H1 (cell line): ENCODE results near the gene ISM1. TPM values are rescaled to one million over a fixed set of nuclear protein-coding genes. Genes with fewer than 3 reads are reported as not detected.

Experiments used
- CTCF ChIA-PET: fragments of 300-600 bp; sonication (Branson Sonifier 250); formaldehyde crosslinking; loops from one replicate; lab custom pipeline; 2021; ENCODE audit not compliant: partially characterized antibody; lab: Charles Lee
- POLR2A ChIA-PET: fragments of 300-600 bp; sonication (Branson Sonifier 250); formaldehyde crosslinking; loops from one replicate; lab custom pipeline; 2021; ENCODE audit warnings: inconsistent platforms; ENCODE audit not compliant: partially characterized antibody; lab: Charles Lee
- DNase-seq, 2 experiments: peaks; one replicate each; pipeline versions ENCODE4 v3.0.0 to v3.0.0-alpha.2; 2010 to 2022; ENCODE audit warnings: low spot score in 2 of 2, low read depth in 1 of 2, mixed read lengths in 1 of 2
- FAIRE-seq: peaks from 2 replicates; lab custom pipeline; 2011; peaks lifted over from hg19 to GRCh38; lab: Jason Lieb, UNC
- H2AFZ ChIP-seq: 2 replicates; pipeline ENCODE4 v1.8.1; 2012; ENCODE audit warnings: low read length, inconsistent platforms
- H2AK5ac ChIP-seq: 2 replicates; pipeline ENCODE4 v1.6.1; 2013; ENCODE audit warnings: low read depth, low read length
- H2BK120ac ChIP-seq: replicated peaks from 2 replicates; pipeline ENCODE3; 2013; ENCODE audit warnings: low read depth, low read length, inconsistent platforms
- H2BK12ac ChIP-seq: 2 replicates; pipeline ENCODE4 v1.6.1; 2013; ENCODE audit warnings: low read depth, low read length
- H2BK15ac ChIP-seq: 2 replicates; pipeline ENCODE4 v1.6.1; 2013; ENCODE audit warnings: low read length
- H2BK20ac ChIP-seq: 2 replicates; pipeline ENCODE4 v1.6.1; 2013; ENCODE audit warnings: low read length
- H2BK5ac ChIP-seq: 2 replicates; pipeline ENCODE4 v1.6.1; 2013; ENCODE audit warnings: low read depth, low read length
- H3K14ac ChIP-seq: 2 replicates; pipeline ENCODE4 v1.6.1; 2013; ENCODE audit warnings: inconsistent platforms; ENCODE audit not compliant: insufficient read length
- H3K18ac ChIP-seq: 2 replicates; pipeline ENCODE4 v1.6.1; 2013; ENCODE audit warnings: low read length; ENCODE audit errors: extremely low read depth
- H3K23ac ChIP-seq: 2 replicates; pipeline ENCODE4 v1.6.1; 2013; ENCODE audit warnings: inconsistent platforms; ENCODE audit not compliant: insufficient read length
- H3K23me2 ChIP-seq: 2 replicates; pipeline ENCODE4 v1.6.1; 2013; ENCODE audit warnings: low read depth, low read length
- H3K27ac ChIP-seq: 2 replicates; pipeline ENCODE4 v1.6.1; 2011; ENCODE audit warnings: low read depth, low read length, inconsistent platforms
- H3K27me3 ChIP-seq, 4 experiments: replicated peaks in 1 of 4; 1 replicate in 1 of 4; 2 replicates in 3 of 4; pipeline versions ENCODE4 v1.6.1 to v1.8.1; 2011 to 2013; ENCODE audit warnings: low read length in 3 of 4, mild to moderate bottlenecking in 3 of 4, inconsistent platforms in 2 of 4, mixed read lengths in 2 of 4, moderate library complexity in 1 of 4; ENCODE audit not compliant: control insufficient read depth in 3 of 4, insufficient read depth in 3 of 4; ENCODE audit errors: extremely low read depth in 1 of 4
- H3K36me3 ChIP-seq, 4 experiments: 2 replicates each; pipeline versions ENCODE4 v1.6.1 to v1.8.1; 2011 to 2013; ENCODE audit warnings: mild to moderate bottlenecking in 4 of 4, low read length in 3 of 4, moderate library complexity in 2 of 4, control low read depth in 1 of 4, inconsistent platforms in 1 of 4; ENCODE audit not compliant: insufficient read depth in 4 of 4, control insufficient read depth in 2 of 4
- H3K4ac ChIP-seq: replicated peaks from 2 replicates; pipeline ENCODE3; 2013; ENCODE audit warnings: low read length, low read depth, mixed read lengths, inconsistent platforms; ENCODE audit not compliant: insufficient read length
- H3K4me1 ChIP-seq, 4 experiments: replicated peaks in 1 of 4; 1 replicate in 1 of 4; 2 replicates in 3 of 4; pipeline versions ENCODE4 v1.6.1 to v1.8.1; 2011 to 2013; ENCODE audit warnings: low read length in 3 of 4, inconsistent platforms in 2 of 4, mixed read lengths in 1 of 4; ENCODE audit not compliant: insufficient read depth in 4 of 4, control insufficient read depth in 3 of 4
- H3K4me2 ChIP-seq, 2 experiments: 2 replicates each; pipeline versions ENCODE4 v1.6.1 to v1.8.1; 2011 to 2013; ENCODE audit warnings: low read depth in 2 of 2, low read length in 2 of 2, control low read depth in 1 of 2, inconsistent platforms in 1 of 2, mild to moderate bottlenecking in 1 of 2; ENCODE audit not compliant: insufficient read depth in 1 of 2
- H3K4me3 ChIP-seq, 4 experiments: fragments of 200-600, 300-600 bp in 1 of 4; sonication (generic), shearing (Covaris generic), sonication (Bioruptor Twin) in 1 of 4; 2 replicates each; pipeline versions ENCODE4 v1.5.1 to v1.8.1; 2011 to 2016; ENCODE audit warnings: low read length in 4 of 4, low read depth in 3 of 4, control low read depth in 2 of 4, inconsistent platforms in 2 of 4, mild to moderate bottlenecking in 2 of 4, mixed read lengths in 1 of 4, moderate library complexity in 1 of 4; ENCODE audit not compliant: insufficient read depth in 2 of 4; ENCODE audit errors: extremely low read depth in 1 of 4
- H3K56ac ChIP-seq: replicated peaks from 2 replicates; pipeline ENCODE3; 2013; ENCODE audit warnings: low read depth, mild to moderate bottlenecking, mixed read lengths, low read length, inconsistent platforms; ENCODE audit not compliant: insufficient read length
- H3K79me1 ChIP-seq: 2 replicates; pipeline ENCODE4 v1.6.1; 2013; ENCODE audit warnings: low read depth, low read length, control low read depth
- H3K79me2 ChIP-seq, 2 experiments: 2 replicates each; pipeline versions ENCODE4 v1.6.1 to v1.8.1; 2012 to 2013; ENCODE audit warnings: low read length in 2 of 2, mild to moderate bottlenecking in 2 of 2, inconsistent platforms in 1 of 2; ENCODE audit not compliant: insufficient read depth in 2 of 2, control insufficient read depth in 1 of 2
- H3K9ac ChIP-seq, 4 experiments: replicated peaks in 1 of 4; 1 replicate in 1 of 4; 2 replicates in 3 of 4; pipeline versions ENCODE4 v1.6.1 to v1.8.1; 2011 to 2013; ENCODE audit warnings: low read depth in 3 of 4, low read length in 3 of 4, control low read depth in 2 of 4, mild to moderate bottlenecking in 2 of 4, moderate library complexity in 2 of 4, inconsistent platforms in 1 of 4; ENCODE audit errors: extremely low read depth in 1 of 4
- H3K9me3 ChIP-seq, 2 experiments: 2 replicates each; pipeline versions ENCODE4 v1.6.1 to v1.8.1; 2012 to 2013; ENCODE audit warnings: mild to moderate bottlenecking in 2 of 2, moderate library complexity in 2 of 2, control low read depth in 1 of 2, inconsistent platforms in 1 of 2, low read depth in 1 of 2, low read length in 1 of 2, mixed read lengths in 1 of 2; ENCODE audit not compliant: insufficient read depth in 2 of 2
- H4K20me1 ChIP-seq, 2 experiments: replicated peaks in 1 of 2; 2 replicates each; pipeline versions ENCODE3 to v1.8.1; 2011 to 2013; ENCODE audit warnings: inconsistent platforms in 2 of 2, low read length in 2 of 2, mild to moderate bottlenecking in 1 of 2; ENCODE audit not compliant: insufficient read depth in 2 of 2, control insufficient read depth in 1 of 2
- H4K5ac ChIP-seq: 2 replicates; pipeline ENCODE4 v1.6.1; 2013; ENCODE audit warnings: low read length, low read depth, mixed read lengths, inconsistent platforms; ENCODE audit not compliant: insufficient read length
- H4K8ac ChIP-seq: 2 replicates; pipeline ENCODE4 v1.8.0; 2013; ENCODE audit warnings: mild to moderate bottlenecking, moderate library complexity, low read length, inconsistent platforms; ENCODE audit not compliant: insufficient read depth; ENCODE audit errors: extremely low read depth
- H4K91ac ChIP-seq: replicated peaks from 2 replicates; pipeline ENCODE3; 2013; ENCODE audit warnings: low read length, mixed read lengths, inconsistent platforms; ENCODE audit not compliant: insufficient read length
- CREB1 ChIP-seq: IDR thresholded peaks from 2 replicates; pipeline ENCODE4 v1.6.1; 2012; ENCODE audit warnings: inconsistent platforms
- EZH2 ChIP-seq: fragments of 200-600 bp; sonication (generic); IDR thresholded peaks from 2 replicates; pipeline ENCODE4 v1.7.1; 2012; ENCODE audit warnings: low read depth, mild to moderate bottlenecking, moderate library complexity, low read length, inconsistent platforms; ENCODE audit not compliant: severe bottlenecking
- KDM4A ChIP-seq: IDR thresholded peaks from one replicate; pipeline ENCODE4 v1.7.1; 2012; ENCODE audit warnings: low read depth, mild to moderate bottlenecking, moderate library complexity, low read length, inconsistent platforms; ENCODE audit not compliant: severe bottlenecking
- POLR2AphosphoS5 ChIP-seq: IDR thresholded peaks from 2 replicates; pipeline ENCODE4 v1.6.1; 2011; ENCODE audit warnings: low read depth, low read length
- SP1 ChIP-seq: IDR thresholded peaks from 2 replicates; pipeline ENCODE4 v1.6.1; 2011; ENCODE audit warnings: low read depth, low read length
- SRF ChIP-seq: IDR thresholded peaks from 2 replicates; pipeline ENCODE4 v1.6.1; 2011; ENCODE audit warnings: mild to moderate bottlenecking, low read depth, low read length, moderate library complexity
- TBP ChIP-seq: IDR thresholded peaks from 2 replicates; pipeline ENCODE4 v1.6.1; 2011; ENCODE audit warnings: low read depth, low read length, improper control_type of control experiment
- TCF12 ChIP-seq: IDR thresholded peaks from 2 replicates; pipeline ENCODE4 v1.6.1; 2011; ENCODE audit warnings: low read depth, mild to moderate bottlenecking, low read length
- WGBS, 2 experiments: shearing (Covaris generic) in 1 of 2; methylation state at CpG; one replicate each; pipeline versions ENCODE4 v1.1.6 to v1.1.7; 2013 to 2015; ENCODE audit warnings: low lambda C conversion rate in 2 of 2, mixed read lengths in 2 of 2, inconsistent platforms in 1 of 2, low coverage in 1 of 2, missing lambda C conversion rate in 1 of 2; ENCODE audit not compliant: insufficient replicate concordance in 2 of 2, insufficient coverage in 1 of 2, insufficient read length in 1 of 2; ENCODE audit errors: extremely low coverage in 1 of 2, missing lambda C conversion rate in 1 of 2; 5-methylcytosine and 5-hydroxymethylcytosine counted together
- polyA plus RNA-seq, 7 experiments: library from polyadenylated mRNA; depleted of rRNA in 3 of 7; stranded (reverse) in 5 of 7; unstranded in 2 of 7; fragments of >200 nt in 5 of 7; fragments of 200-250 nt in 2 of 7; gene quantifications; 1 replicate in 5 of 7; 2 replicates in 1 of 7; 4 replicates in 1 of 7; pipeline versions ENCODE4 v1.2.1 to v1.2.3, GENCODE V29; 2011 to 2013; ENCODE audit warnings: missing spikeins in 2 of 7, mixed read lengths in 2 of 7
- total RNA-seq: library from RNA; stranded (reverse); fragmentation: NEBNext Ultra II Directional; extraction: Animal tissue kit (Norgen Biotek cat#: 25700); gene quantifications from 2 replicates; pipeline ENCODE4 v1.2.1, GENCODE V29; 2021

The ISM1 gene
- total and polyA plus RNA-seq, 2 of the 8 experiments (the other 6 are each of a cell fraction or from before 2014, with no cell fraction given): 0.62 to 0.97 TPM

DNA sequence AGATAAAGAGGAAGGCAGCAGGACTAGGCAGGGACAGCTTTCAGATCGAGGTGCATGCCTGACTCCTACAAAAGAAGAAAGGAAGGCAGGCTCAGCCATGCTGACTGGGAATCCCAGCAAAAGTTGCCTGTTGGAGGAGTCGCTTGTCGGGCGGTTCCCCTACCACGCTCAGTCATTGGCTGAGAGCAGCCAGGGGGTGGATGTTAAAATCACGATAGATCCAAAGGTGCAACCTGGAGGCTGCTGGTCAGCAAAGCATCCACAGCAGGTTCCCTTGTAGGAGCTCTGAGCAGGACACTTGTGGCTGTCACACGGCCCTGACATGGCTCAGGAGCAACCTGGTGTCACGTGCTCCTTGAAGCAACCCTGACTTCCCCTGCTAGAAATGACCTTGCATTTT lies 74.6 kb downstream of the ISM1 start:
- Histone ChIP-seq H3K4me2 (no peak overlapping the region), H3K4me3 (no peak overlapping the region), H3K18ac (no peak overlapping the region), H2BK12ac (no peak overlapping the region), H3K9me3 (no peaks in the 10 kb centered on the region), H3K4me1 (peaks cover 0 to 3% (median 0%) of the 10 kb centered on the region in 4 experiments; a peak in 1 of 7 replicates), H3K9ac (no peak overlapping the region), H3K79me1 (no peaks in the 10 kb centered on the region), H3K4ac (no peak overlapping the region), H3K23ac (no peak overlapping the region), H4K20me1 (no peaks in the 10 kb centered on the region), H4K91ac (no peak overlapping the region), H3K23me2 (no peaks in the 10 kb centered on the region), H2AK5ac (no peak overlapping the region), H4K8ac (no peak overlapping the region), H3K27me3 (no peaks in the 10 kb centered on the region), H2BK120ac (no peak overlapping the region), H3K79me2 (no peaks in the 10 kb centered on the region), H2BK15ac (peak overlapping the region; percentile 46; the same call in 1 of the 2 replicates), H3K14ac (no peak overlapping the region), H2BK20ac (no peak overlapping the region), H2BK5ac (no peak overlapping the region), H2AFZ (no peak overlapping the region), H4K5ac (no peak overlapping the region), H3K27ac (no peak overlapping the region), H3K56ac (no peak overlapping the region), H3K36me3 (no peaks in the 10 kb centered on the region)
- FAIRE-seq (no peak), DNase-seq (peak in 1 of 2 experiments; percentile 41)
- CTCF ChIA-PET: interaction anchor here (1.2 to 1.4 kb wide), 4 partner anchors 12 to 251 kb away, joined by 3 to 5 read pairs (median 4); no protein-coding TSS in a partner anchor
- WGBS, 2 experiments: 92% methylated on average over 8 of the region's 8 CpGs; no CpG with 5 or more reads in 1 of the 2 experiments
- POLR2A ChIA-PET: no interaction called here
- TF ChIP-seq EZH2 (no peak), TBP (no peak), SRF (no peak), KDM4A (no peak), POLR2AphosphoS5 (no peak), CREB1 (no peak), TCF12 (no peak), SP1 (no peak)
